Neural cell (in vitro differentiated cells): Measurements from ENCODE around the gene MYCL. TPM values are rescaled to one million over a fixed set of nuclear protein-coding genes. Genes with fewer than 3 reads are reported as not detected.

Experiments
- H2AFZ ChIP-seq: fragments of 200-600, 300-800 bp; sonication (generic), shearing (Covaris generic); 2 replicates; pipeline ENCODE4 v1.6.0; 2014; ENCODE audit warnings: low read depth, mild to moderate bottlenecking, antibody characterized with exemption, low read length, moderate library complexity
- H3F3A ChIP-seq: fragments of 200-600 bp; shearing (Covaris generic); 2 replicates; pipeline ENCODE4 v1.6.1; 2016; ENCODE audit warnings: mild to moderate bottlenecking, moderate library complexity, mixed read lengths, antibody characterized with exemption, low read length; ENCODE audit not compliant: insufficient read depth, poor library complexity, severe bottlenecking
- H3K27ac ChIP-seq: fragments of 200-600, 300-800 bp; sonication (generic), shearing (Covaris generic); 2 replicates; pipeline ENCODE4 v1.5.1; 2014; ENCODE audit warnings: mild to moderate bottlenecking, low read length, moderate library complexity
- H3K27me3 ChIP-seq: fragments of 300-800, 200-600 bp; sonication (generic), shearing (Covaris generic); 2 replicates; pipeline ENCODE4 v1.6.0; 2014; ENCODE audit warnings: mild to moderate bottlenecking, low read depth, low read length, moderate library complexity; ENCODE audit not compliant: insufficient read depth
- H3K36me3 ChIP-seq: fragments of 300-800, 200-600 bp; sonication (generic), shearing (Covaris generic); 2 replicates; pipeline ENCODE4 v1.5.1; 2014; ENCODE audit warnings: mild to moderate bottlenecking, antibody characterized with exemption, low read length, moderate library complexity; ENCODE audit not compliant: insufficient read depth
- H3K4me2 ChIP-seq: fragments of 300-800, 200-600 bp; sonication (generic), shearing (Covaris generic); 2 replicates; pipeline ENCODE4 v1.6.0; 2014; ENCODE audit warnings: mild to moderate bottlenecking, low read length
- H3K4me3 ChIP-seq: fragments of 300-800, 200-600 bp; sonication (generic), shearing (Covaris generic); 2 replicates; pipeline ENCODE4 v1.5.1; 2014; ENCODE audit warnings: mild to moderate bottlenecking, low read length, moderate library complexity
- H3K79me2 ChIP-seq: fragments of 200-600 bp; shearing (Covaris generic); replicated peaks from 2 replicates; pipeline ENCODE4 v1.6.0; 2014; ENCODE audit warnings: mild to moderate bottlenecking, low read length, moderate library complexity; ENCODE audit not compliant: insufficient read depth
- H3K9ac ChIP-seq: fragments of 300-800, 200-600 bp; sonication (generic), shearing (Covaris generic); 2 replicates; pipeline ENCODE4 v1.6.1; 2016; ENCODE audit warnings: mild to moderate bottlenecking, low read length, mixed read lengths
- H3K9me2 ChIP-seq: fragments of 200-600 bp; shearing (Covaris generic); 2 replicates; pipeline ENCODE4 v1.6.1; 2016; ENCODE audit warnings: mild to moderate bottlenecking, low read length, mixed read lengths; ENCODE audit not compliant: insufficient read depth
- H3K9me3 ChIP-seq: fragments of 200-600, 300-800 bp; sonication (generic), shearing (Covaris generic); 2 replicates; pipeline ENCODE4 v1.6.1; 2016; ENCODE audit warnings: mild to moderate bottlenecking, mixed run types, low read length, moderate library complexity, mixed read lengths
- H4K20me1 ChIP-seq: fragments of 200-600 bp; shearing (Covaris generic); 2 replicates; pipeline ENCODE4 v1.6.1; 2016; ENCODE audit warnings: mild to moderate bottlenecking, mixed run types; ENCODE audit not compliant: insufficient read depth
- CTCF ChIP-seq: fragments of 450-650 bp; IDR thresholded peaks from 2 replicates; pipeline ENCODE4 v1.5.1; 2014; ENCODE audit warnings: antibody characterized with exemption, mild to moderate bottlenecking, moderate library complexity; ENCODE audit not compliant: poor library complexity, severe bottlenecking
- EP300 ChIP-seq: fragments of 450-650 bp; conservative IDR thresholded peaks from 2 replicates; pipeline ENCODE4 v1.6.1; 2014; ENCODE audit warnings: antibody characterized with exemption, mild to moderate bottlenecking, moderate library complexity; ENCODE audit not compliant: poor library complexity, severe bottlenecking
- EZH2 ChIP-seq: fragments of 200-600, 300-800 bp; shearing (Covaris generic), sonication (generic); IDR thresholded peaks from 2 replicates; pipeline ENCODE4 v1.6.1; 2014; ENCODE audit warnings: antibody characterized with exemption, low read length, borderline replicate concordance, mild to moderate bottlenecking; ENCODE audit not compliant: insufficient read depth, poor library complexity, severe bottlenecking
- MXI1 ChIP-seq: fragments of 450-650 bp; conservative IDR thresholded peaks from 2 replicates; pipeline ENCODE4 v1.6.1; 2014; ENCODE audit warnings: antibody characterized with exemption, mild to moderate bottlenecking; ENCODE audit not compliant: poor library complexity, severe bottlenecking
- POLR2AphosphoS5 ChIP-seq: IDR thresholded peaks from 2 replicates; pipeline ENCODE4 v1.6.1; 2012
- RAD21 ChIP-seq: fragments of 450-650 bp; conservative IDR thresholded peaks from 2 replicates; pipeline ENCODE4 v1.6.1; 2014; ENCODE audit warnings: antibody characterized with exemption, mild to moderate bottlenecking, moderate library complexity
- REST ChIP-seq: IDR thresholded peaks from 2 replicates; pipeline ENCODE4 v1.6.1; 2012; ENCODE audit warnings: borderline replicate concordance
- SMC3 ChIP-seq: fragments of 450-650 bp; conservative IDR thresholded peaks from 2 replicates; pipeline ENCODE4 v1.6.1; 2014; ENCODE audit warnings: antibody characterized with exemption, mild to moderate bottlenecking, moderate library complexity; ENCODE audit not compliant: poor library complexity
- TAF1 ChIP-seq: IDR thresholded peaks from 2 replicates; pipeline ENCODE4 v1.6.1; 2012; ENCODE audit warnings: low read depth
- polyA plus RNA-seq: library from polyadenylated mRNA; depleted of rRNA; stranded (reverse); fragments of >200 nt; gene quantifications from 2 replicates; pipeline ENCODE4 v1.2.3, GENCODE V29; 2014

MYCL gene
- polyA plus RNA-seq, 1 donor from 2014 or later = 35.2 TPM

DNA sequence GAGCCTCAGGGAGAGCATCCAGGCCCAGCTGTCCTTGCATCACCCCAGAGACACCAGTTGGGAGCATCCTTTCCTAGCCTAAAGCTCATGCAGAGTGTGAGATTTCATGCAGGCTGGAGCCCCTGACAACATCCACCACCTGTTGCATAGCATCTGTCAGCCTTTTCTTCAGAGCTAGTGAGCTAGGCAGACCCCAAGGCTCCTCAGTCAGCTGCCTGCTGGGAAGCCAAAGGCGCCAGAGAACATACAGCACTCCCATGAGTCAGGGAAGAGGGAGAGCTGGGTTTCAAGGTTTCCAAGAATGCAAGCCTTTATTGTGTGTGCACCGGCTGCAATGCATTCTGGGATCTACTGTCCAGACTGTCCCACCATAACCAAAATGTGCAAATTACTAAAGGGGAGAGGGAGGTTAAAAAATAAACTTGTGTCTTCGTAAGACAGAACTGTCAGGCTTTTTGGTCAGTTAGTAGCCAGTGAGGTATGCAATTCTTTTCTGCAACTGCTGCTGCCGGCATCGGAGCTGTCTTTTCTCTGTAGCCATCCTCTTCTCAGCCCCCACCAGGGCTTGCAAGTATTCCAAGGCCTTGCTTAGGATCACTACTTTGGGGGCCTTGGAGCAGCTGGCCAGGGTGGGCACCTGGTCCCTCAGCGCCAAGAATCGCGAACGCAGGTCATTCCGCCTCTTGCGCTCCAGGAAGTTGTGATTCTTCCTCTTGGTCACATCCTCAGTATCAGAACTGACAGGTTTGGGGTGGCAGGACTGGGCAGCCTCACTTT lies 4.6 kb downstream of the MYCL start:
- Histone ChIP-seq H3K27me3 (no peaks in the 10 kb centered on the region), H3K9ac (no peak overlapping the region), H3F3A (no peaks in the 10 kb centered on the region), H3K9me2 (no peaks in the 10 kb centered on the region), H3K79me2 (no peaks in the 10 kb centered on the region), H3K36me3 (peaks cover 5% of the 10 kb centered on the region), H3K27ac (no peak overlapping the region), H3K4me3 (no peak overlapping the region), H4K20me1 (no peaks in the 10 kb centered on the region), H3K4me2 (no peak overlapping the region), H2AFZ (no peak overlapping the region), H3K9me3 (no peaks in the 10 kb centered on the region)
- no peak for TF ChIP-seq REST
- no peak for TF ChIP-seq TAF1

- Histone ChIP-seq H2AFZ (no peak overlapping the region), H3K9ac (no peak overlapping the region), H3K27ac (no peak overlapping the region), H3K9me3 (no peaks in the 10 kb centered on the region), H3K9me2 (no peaks in the 10 kb centered on the region), H3K79me2 (no peaks in the 10 kb centered on the region), H3K36me3 (peaks cover 5% of the 10 kb centered on the region), H3K4me2 (no peak overlapping the region), H3K27me3 (no peaks in the 10 kb centered on the region), H4K20me1 (no peaks in the 10 kb centered on the region), H3F3A (no peaks in the 10 kb centered on the region), H3K4me3 (no peak overlapping the region)
- no peak for TF ChIP-seq EZH2
- no peak for TF ChIP-seq REST
- TF ChIP-seq SMC3 = no peak
- TF ChIP-seq TAF1 = no peak
- TF ChIP-seq CTCF = no peak
- TF ChIP-seq EP300 = no peak
- TF ChIP-seq MXI1 = no peak
- no peak for TF ChIP-seq POLR2AphosphoS5
- TF ChIP-seq RAD21 = no peak
Measured at GRCh38 chr1:39895731-39896480, 5.8 kb downstream of the MYCL start.
